Right lobe of liver (tissue), 4 donors: Measurements from ENCODE around the gene TUB.

ENCODE experiments used
- POLR2A ChIP-seq: fragments of 450-650 bp; IDR thresholded peaks from one replicate; pipeline ENCODE4 v1.6.1; 2017; ENCODE audit warnings: antibody characterized with exemption, mild to moderate bottlenecking
- TF ChIP-seq, protein P1 (sequence below), 4 donors: fragments of 200-600 bp in 3 of 4; fragments of 450-650 bp in 1 of 4; IDR thresholded peaks; one replicate each; pipeline versions ENCODE4 v1.5.1 to v1.8.0; 2016 to 2022; ENCODE audit warnings: antibody characterized with exemption in 4 of 4, mild to moderate bottlenecking in 2 of 4
- donor health status: DM: no; HTN: no; CAD: no.
- donor health status: DM: no; HTN: no; CAD: no.
- donor health status: DM: no; HTN: yes; CAD: no.

DNA sequence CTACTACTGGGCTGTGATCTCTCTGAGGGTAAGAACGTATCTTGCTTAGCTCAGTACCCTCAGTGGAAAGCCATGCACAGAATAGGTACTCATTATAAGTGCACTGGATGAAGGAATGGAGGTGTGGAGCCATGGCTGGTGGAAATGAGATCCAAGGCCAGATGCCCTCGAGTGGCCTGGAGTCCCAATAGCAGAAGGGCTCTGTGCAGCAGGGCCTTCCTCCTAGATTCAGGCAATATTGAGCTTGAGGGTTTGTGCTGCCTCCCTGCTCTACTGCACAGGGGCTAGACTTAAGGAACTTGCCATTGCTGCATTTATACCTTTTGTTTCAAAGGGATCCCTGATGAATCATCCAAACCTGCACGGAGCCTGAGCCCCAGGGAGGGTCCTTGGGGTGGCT is 33.6 kb upstream of the TUB start:
- TF ChIP-seq, protein P1, sequence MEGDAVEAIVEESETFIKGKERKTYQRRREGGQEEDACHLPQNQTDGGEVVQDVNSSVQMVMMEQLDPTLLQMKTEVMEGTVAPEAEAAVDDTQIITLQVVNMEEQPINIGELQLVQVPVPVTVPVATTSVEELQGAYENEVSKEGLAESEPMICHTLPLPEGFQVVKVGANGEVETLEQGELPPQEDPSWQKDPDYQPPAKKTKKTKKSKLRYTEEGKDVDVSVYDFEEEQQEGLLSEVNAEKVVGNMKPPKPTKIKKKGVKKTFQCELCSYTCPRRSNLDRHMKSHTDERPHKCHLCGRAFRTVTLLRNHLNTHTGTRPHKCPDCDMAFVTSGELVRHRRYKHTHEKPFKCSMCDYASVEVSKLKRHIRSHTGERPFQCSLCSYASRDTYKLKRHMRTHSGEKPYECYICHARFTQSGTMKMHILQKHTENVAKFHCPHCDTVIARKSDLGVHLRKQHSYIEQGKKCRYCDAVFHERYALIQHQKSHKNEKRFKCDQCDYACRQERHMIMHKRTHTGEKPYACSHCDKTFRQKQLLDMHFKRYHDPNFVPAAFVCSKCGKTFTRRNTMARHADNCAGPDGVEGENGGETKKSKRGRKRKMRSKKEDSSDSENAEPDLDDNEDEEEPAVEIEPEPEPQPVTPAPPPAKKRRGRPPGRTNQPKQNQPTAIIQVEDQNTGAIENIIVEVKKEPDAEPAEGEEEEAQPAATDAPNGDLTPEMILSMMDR (IDR thresholded peaks at IDR 0.05): no peak
- no peak for TF ChIP-seq POLR2A
